H1 (cell line): ENCODE results near the gene RPRD2. TPM values are rescaled to one million over a fixed set of nuclear protein-coding genes. Genes with fewer than 3 reads are reported as not detected.

ENCODE experiments used
- EGR1 ChIP-seq: IDR thresholded peaks from 2 replicates; pipeline ENCODE4 v1.6.1; 2011; ENCODE audit warnings: low read depth, low read length, borderline replicate concordance
- RAD21 ChIP-seq, 2 experiments: IDR thresholded peaks in 1 of 2; conservative IDR thresholded peaks in 1 of 2; 2 replicates each; pipeline ENCODE4 v1.6.1; 2011; ENCODE audit warnings: low read depth in 2 of 2, low read length in 2 of 2, improper control_type of control experiment in 1 of 2, inconsistent platforms in 1 of 2, mild to moderate bottlenecking in 1 of 2, moderate library complexity in 1 of 2
- polyA plus RNA-seq, 7 experiments: library from polyadenylated mRNA; depleted of rRNA in 3 of 7; stranded (reverse) in 5 of 7; unstranded in 2 of 7; fragments of >200 nt in 5 of 7; fragments of 200-250 nt in 2 of 7; gene quantifications; 1 replicate in 5 of 7; 2 replicates in 1 of 7; 4 replicates in 1 of 7; pipeline versions ENCODE4 v1.2.1 to v1.2.3, GENCODE V29; 2011 to 2013; ENCODE audit warnings: missing spikeins in 2 of 7, mixed read lengths in 2 of 7
- total RNA-seq: library from RNA; stranded (reverse); fragmentation: NEBNext Ultra II Directional; extraction: Animal tissue kit (Norgen Biotek cat#: 25700); gene quantifications from 2 replicates; pipeline ENCODE4 v1.2.1, GENCODE V29; 2021
- TF ChIP-seq, protein P1 (sequence below): fragments of 300-600 bp; sonication (generic); IDR thresholded peaks from 2 replicates; pipeline ENCODE4 v1.7.1; 2012; ENCODE audit warnings: low read length, moderate library complexity, mild to moderate bottlenecking, inconsistent platforms; ENCODE audit not compliant: insufficient replicate concordance
- TF ChIP-seq, protein P2 (sequence below): IDR thresholded peaks from 2 replicates; pipeline ENCODE4 v1.6.1; 2012; ENCODE audit warnings: low read length, inconsistent platforms

Gene RPRD2
- total and polyA plus RNA-seq, 2 of the 8 experiments (the other 6 are each of a cell fraction or from before 2014, with no cell fraction given), result 14.4 to 32.4 TPM

DNA sequence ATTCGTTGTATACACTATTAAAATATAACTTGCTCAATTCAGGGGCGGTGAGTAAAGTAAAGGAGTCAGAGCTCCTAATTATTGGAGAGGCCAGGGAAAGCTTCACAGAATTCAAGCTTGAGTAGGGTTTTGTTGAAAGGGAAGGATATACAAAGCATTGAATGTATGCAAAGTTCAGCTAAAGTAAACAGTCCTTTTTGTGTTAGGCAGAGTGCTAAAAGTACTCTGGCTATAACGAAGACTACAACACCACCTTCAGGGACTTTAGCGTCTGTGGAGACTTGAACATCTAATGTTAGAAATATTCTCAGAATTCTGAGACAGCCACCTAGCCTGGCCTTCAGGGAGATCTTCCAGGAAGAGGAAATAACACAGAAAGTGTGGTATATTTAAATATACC, 152.7 kb downstream of the RPRD2 start (continued):
- TF ChIP-seq, protein P1, sequence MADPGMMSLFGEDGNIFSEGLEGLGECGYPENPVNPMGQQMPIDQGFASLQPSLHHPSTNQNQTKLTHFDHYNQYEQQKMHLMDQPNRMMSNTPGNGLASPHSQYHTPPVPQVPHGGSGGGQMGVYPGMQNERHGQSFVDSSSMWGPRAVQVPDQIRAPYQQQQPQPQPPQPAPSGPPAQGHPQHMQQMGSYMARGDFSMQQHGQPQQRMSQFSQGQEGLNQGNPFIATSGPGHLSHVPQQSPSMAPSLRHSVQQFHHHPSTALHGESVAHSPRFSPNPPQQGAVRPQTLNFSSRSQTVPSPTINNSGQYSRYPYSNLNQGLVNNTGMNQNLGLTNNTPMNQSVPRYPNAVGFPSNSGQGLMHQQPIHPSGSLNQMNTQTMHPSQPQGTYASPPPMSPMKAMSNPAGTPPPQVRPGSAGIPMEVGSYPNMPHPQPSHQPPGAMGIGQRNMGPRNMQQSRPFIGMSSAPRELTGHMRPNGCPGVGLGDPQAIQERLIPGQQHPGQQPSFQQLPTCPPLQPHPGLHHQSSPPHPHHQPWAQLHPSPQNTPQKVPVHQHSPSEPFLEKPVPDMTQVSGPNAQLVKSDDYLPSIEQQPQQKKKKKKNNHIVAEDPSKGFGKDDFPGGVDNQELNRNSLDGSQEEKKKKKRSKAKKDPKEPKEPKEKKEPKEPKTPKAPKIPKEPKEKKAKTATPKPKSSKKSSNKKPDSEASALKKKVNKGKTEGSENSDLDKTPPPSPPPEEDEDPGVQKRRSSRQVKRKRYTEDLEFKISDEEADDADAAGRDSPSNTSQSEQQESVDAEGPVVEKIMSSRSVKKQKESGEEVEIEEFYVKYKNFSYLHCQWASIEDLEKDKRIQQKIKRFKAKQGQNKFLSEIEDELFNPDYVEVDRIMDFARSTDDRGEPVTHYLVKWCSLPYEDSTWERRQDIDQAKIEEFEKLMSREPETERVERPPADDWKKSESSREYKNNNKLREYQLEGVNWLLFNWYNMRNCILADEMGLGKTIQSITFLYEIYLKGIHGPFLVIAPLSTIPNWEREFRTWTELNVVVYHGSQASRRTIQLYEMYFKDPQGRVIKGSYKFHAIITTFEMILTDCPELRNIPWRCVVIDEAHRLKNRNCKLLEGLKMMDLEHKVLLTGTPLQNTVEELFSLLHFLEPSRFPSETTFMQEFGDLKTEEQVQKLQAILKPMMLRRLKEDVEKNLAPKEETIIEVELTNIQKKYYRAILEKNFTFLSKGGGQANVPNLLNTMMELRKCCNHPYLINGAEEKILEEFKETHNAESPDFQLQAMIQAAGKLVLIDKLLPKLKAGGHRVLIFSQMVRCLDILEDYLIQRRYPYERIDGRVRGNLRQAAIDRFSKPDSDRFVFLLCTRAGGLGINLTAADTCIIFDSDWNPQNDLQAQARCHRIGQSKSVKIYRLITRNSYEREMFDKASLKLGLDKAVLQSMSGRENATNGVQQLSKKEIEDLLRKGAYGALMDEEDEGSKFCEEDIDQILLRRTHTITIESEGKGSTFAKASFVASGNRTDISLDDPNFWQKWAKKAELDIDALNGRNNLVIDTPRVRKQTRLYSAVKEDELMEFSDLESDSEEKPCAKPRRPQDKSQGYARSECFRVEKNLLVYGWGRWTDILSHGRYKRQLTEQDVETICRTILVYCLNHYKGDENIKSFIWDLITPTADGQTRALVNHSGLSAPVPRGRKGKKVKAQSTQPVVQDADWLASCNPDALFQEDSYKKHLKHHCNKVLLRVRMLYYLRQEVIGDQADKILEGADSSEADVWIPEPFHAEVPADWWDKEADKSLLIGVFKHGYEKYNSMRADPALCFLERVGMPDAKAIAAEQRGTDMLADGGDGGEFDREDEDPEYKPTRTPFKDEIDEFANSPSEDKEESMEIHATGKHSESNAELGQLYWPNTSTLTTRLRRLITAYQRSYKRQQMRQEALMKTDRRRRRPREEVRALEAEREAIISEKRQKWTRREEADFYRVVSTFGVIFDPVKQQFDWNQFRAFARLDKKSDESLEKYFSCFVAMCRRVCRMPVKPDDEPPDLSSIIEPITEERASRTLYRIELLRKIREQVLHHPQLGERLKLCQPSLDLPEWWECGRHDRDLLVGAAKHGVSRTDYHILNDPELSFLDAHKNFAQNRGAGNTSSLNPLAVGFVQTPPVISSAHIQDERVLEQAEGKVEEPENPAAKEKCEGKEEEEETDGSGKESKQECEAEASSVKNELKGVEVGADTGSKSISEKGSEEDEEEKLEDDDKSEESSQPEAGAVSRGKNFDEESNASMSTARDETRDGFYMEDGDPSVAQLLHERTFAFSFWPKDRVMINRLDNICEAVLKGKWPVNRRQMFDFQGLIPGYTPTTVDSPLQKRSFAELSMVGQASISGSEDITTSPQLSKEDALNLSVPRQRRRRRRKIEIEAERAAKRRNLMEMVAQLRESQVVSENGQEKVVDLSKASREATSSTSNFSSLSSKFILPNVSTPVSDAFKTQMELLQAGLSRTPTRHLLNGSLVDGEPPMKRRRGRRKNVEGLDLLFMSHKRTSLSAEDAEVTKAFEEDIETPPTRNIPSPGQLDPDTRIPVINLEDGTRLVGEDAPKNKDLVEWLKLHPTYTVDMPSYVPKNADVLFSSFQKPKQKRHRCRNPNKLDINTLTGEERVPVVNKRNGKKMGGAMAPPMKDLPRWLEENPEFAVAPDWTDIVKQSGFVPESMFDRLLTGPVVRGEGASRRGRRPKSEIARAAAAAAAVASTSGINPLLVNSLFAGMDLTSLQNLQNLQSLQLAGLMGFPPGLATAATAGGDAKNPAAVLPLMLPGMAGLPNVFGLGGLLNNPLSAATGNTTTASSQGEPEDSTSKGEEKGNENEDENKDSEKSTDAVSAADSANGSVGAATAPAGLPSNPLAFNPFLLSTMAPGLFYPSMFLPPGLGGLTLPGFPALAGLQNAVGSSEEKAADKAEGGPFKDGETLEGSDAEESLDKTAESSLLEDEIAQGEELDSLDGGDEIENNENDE, result no peak
- TF ChIP-seq EGR1, result no peak
- TF ChIP-seq RAD21 (IDR thresholded peaks at IDR 0.05 in 1 of 2, conservative IDR thresholded peaks at IDR 0.05 in 1 of 2; ENCODE audit: low read depth in 2 of 2, low read length in 2 of 2), result peak; percentile 25 to 31; a peak in 2 of 4 replicates
- TF ChIP-seq, protein P2, sequence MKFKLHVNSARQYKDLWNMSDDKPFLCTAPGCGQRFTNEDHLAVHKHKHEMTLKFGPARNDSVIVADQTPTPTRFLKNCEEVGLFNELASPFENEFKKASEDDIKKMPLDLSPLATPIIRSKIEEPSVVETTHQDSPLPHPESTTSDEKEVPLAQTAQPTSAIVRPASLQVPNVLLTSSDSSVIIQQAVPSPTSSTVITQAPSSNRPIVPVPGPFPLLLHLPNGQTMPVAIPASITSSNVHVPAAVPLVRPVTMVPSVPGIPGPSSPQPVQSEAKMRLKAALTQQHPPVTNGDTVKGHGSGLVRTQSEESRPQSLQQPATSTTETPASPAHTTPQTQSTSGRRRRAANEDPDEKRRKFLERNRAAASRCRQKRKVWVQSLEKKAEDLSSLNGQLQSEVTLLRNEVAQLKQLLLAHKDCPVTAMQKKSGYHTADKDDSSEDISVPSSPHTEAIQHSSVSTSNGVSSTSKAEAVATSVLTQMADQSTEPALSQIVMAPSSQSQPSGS, result no peak
